Dermis blood vessel endothelial cell (primary cell): ENCODE data around the gene AGAP9. TPM values are rescaled to one million over a fixed set of nuclear protein-coding genes. Genes with fewer than 3 reads are reported as not detected.
"Not testable (repeated sequence)": the region's sequence is repeated elsewhere in the genome, so short reads cannot be mapped to it uniquely, and the experiment has no call there.

Source experiments
- DNase-seq: peaks from one replicate; pipeline ENCODE4 v3.0.0; 2010
- total RNA-seq: library from RNA; depleted of rRNA; stranded (reverse); fragments of >200 nt; gene quantifications from 2 replicates; pipeline ENCODE4 v1.2.3, GENCODE V29; 2014

AGAP9 gene
- total RNA-seq = 1.7 and 2.2 TPM in 2 replicates

DNA sequence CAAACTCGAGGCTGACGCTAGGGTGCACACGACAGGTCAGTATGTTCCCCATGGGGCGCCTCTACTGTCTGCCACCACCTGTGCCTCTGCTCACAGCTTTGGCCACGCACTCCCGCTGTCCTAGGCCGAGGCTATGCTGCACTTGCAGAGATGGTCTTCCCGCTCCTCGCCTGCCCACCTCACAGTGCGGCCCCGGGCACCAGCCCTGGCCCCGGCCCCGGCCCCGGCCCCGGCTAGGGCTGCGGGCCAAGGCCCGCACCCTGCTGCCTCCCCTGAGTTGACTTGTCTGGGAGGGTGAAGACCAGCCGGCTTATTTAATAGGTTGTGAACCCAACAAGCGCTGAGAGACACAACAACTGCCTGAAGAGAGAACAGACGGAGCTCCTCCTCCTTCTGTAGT lies at the start of gene AGAP9:
Gene AGAP9, minus strand, starts transcription at position 164 of the 400 bp plus-strand sequence. Its CDS starts 112 bp downstream, at position 52.
- DNase-seq = not testable (repeated sequence)

DNA sequence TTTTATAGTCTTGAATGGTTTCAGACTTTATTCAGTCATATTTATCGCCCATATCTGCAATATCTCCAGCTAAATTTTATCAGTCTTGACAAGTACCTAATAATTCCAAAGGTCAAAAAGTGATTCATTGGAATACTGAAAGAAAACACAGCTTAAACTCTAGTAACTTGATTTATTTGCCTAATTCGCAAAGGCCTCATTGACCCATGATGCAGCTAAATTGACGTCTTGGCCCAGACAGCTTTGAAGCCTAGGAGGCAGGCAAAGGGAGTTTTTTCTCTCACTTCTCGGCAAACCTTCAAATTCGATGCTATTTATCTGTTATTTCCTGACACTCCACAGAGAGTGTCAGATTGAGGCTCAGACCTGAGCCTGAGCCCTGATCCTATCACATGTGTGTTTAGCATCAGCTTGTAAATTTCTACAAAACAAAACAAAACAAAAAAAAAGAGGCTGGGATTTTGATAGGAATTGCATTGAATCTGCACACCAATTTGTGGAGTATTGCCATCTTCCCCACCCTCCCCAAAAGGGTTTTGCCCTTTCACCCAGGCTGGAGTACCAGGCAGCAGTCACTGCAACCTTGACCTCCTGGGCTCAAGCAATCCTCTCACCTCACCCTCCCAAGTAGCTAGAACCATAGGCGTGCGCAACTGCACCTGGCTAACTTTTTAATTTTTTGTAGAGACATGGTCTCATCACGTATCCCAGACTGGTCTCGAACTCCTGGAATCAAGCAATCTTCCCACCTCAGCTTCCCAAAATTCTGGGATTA lies 47.9 kb upstream of the AGAP9 start:
- not testable (repeated sequence) for DNase-seq

DNA sequence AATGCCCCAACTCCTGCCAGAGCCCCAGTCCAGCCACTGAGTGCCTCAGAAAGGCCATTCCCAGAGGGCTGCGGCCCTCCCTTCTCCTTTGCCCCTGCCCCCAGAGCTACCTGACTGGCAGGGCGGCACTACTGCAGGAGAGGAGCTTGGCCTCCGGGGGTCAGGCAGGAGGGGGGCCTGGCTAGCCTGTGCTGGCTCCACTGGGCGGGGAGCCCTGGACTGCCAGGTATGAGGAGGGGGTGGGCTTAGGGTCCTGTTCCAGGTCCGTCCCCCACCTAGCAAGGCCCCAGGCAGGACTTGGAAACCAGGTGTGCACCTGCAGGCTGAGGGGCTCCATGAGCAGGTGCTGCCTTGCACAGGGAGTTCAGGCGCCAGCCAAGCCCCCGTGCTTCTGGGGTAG lies 43.3 kb upstream of the AGAP9 start:
- not testable (repeated sequence) for DNase-seq

DNA sequence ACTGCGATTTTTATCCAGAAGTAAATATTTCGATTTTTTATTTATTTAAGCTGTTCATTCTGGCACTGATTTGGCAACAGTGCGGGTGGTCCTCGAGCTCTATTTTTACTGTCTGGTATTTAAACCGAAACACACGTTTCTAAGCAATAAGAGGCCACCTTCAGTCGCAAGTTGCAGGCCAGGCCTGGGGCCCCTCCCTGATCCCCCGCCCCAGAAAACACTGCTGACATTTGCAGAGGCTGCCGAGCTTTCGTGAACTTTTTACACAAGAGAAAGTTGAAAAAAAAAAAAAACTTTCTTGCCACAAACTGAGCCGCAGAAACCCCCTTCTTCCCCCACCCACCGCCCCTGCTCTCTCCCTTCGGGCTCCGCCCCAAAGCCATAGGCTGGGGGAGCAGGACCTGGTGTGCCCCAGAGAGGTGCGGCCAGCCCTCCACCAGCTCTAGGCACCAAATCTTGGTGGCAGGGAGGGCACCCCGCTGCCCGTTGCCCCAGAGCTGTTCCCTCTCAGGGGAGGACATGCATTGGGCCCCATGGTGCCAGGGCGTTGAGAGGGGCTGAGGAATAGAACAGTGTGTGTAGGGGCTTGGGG lies 42.8 kb upstream of the AGAP9 start:
- not testable (repeated sequence) for DNase-seq

DNA sequence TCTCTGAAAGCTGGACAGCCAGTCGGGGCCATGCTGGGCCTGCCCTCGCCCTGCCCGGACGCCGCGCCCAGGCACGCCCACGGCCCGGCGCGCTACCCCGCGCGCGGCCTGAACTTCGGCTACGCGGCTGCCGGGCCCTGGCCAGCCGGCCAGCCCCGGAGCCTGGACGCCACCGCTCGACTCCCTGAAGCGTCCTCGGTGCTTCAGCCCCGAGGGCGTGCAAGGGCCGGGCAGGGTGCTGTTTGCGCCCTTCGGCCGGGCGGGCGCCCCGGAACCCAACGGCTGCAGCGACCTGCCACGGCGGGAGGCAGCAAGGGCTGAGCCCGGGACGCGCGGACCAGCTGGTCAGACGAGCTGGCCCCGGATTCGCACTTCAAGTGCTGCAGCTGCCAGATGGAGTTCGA lies 42.1 kb upstream of the AGAP9 start:
- not testable (repeated sequence) for DNase-seq

DNA sequence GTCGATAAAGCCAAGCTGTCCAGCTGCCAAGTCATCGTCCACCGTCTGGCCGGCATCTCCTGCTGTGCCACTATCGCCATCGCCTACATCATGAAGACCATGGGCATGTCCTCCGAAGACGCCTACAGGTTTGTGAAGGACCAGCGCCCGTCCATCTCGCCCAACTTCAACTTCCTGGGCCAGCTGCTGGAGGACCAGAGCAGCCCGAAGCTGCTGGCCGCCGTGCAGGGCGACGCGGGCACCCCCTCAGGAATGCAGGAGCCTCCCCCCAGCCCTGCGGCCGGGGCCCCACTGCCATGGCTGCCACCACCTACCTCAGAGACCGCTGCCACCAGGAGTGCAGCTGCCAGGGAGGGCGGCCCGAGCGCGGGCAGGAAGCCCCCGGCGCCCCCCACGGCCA lies 41.5 kb upstream of the AGAP9 start:
- DNase-seq = not testable (repeated sequence)

DNA sequence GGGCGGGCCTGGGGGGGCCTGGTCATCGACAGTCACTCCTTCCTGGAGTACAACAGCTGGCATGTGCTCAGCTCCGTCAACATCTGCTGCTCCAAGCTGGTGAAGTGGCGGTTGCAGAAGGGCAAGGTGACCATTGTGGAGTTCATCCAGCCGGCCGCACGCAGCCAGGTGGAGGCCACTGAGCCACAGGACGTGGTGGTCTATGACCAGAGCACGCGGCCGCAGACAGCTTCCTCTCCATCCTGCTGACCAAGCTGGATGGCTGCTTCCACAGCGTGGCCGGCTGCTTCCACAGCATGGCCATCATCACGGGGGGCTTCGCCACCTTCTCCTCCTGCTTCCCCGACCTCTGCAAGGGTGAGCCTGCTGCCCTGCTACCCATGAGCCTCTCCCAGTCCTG lies 40.9 kb upstream of the AGAP9 start:
- not testable (repeated sequence) for DNase-seq

DNA sequence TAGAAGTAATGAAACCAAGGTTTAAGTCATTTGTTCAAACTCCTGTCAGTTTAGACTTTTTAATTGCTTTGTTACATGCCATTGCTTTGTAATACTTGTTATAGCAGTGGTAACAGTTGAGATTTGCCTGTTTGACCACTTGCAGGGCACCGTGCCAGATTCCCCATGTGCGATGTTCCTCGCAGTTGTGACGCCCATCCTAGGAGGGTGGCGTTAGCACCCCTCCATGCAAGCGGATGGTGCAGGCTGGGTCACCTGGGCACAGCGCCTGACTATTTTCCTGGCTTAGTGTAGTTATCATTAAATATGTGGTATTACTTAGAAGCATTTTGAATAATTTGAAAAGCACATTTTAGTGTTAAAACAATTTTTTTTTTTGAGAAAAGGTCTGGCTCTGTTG lies 37.0 kb upstream of the AGAP9 start:
- not testable (repeated sequence) for DNase-seq

DNA sequence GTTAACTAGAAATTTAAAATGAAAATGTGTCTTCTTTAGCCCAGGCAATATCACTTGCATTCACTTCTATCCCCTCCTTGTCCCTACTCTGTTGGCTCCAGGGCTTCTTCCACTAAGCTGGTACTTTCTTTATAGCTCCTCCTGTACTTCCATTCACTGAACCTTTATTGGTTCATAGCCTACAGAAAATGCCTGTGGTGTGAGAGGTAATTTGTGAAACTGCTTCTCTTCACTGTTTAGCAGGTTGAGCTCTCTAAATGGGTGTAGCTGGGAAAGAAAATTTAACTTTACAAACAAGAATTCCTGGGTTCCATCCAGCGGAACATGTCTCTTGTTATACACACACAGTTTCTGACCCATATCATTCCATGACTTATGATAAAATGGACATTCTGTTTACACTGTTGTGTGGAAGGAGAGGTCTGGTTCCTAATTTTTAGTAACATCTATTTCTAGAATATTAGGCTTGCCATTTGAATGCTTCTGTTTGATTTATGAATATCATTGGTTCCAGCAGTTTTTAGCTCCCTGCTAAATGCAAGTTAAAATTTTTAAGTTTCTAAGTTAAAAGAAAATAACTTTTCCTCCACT lies 36.4 kb upstream of the AGAP9 start:
- not testable (repeated sequence) for DNase-seq

DNA sequence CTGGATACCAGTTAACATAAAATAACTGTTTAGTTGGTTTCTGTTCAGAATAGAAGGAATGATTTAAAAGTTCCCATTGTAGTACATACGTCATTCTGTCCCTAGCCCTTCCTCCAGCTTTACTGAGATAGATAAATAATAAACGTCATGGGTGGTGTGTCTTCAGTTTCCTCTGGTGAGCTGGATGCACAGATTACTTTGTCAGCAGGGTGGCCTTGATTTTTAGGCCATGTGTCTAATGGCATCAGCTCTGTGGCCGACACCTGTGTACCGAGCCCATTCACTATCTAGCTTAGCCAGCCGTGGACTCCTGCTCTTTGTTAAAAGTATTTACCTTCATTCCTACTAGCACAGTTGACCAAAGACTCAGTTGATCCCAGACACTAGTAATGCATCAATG lies 34.7 kb upstream of the AGAP9 start:
- DNase-seq = peak; percentile 3

DNA sequence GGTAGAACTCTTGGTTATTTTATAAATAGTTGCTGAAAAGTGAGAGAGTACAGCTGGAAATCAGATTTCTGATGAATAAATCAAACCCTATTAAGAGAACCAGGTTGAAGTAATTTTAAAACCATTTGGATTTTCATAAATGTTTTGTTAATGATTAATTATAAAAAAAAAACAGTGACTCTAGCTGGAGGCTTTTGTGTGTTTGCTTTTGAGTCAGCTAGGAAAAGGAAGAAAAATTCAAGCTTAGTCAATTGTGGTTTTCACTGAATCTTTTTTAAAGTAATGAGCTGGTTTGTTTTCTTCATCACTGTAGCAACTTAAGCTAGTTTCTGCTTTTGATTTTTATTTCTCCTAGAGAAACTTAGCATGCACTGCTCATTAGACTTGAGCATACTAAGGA lies 34.2 kb upstream of the AGAP9 start:
- not testable (repeated sequence) for DNase-seq

DNA sequence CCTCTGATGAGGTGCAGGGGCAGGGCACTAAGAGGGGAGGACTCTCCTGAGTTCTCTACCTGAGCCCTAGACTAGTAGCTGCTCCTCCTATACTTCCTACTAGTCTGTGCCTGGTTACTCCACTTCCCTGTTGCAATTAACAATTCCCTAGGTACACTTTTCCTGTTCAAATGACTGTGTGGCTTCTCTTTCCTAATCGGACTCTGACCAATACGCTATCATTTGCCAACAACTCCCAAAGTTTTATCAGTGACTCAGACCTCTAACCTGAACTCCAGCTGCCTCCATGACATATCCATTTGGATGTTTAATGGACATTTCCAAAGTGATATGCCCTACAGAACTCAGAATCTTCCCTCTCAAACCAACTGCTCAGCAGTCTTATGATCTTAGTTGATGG lies 31.9 kb upstream of the AGAP9 start:
- DNase-seq = not testable (repeated sequence)

DNA sequence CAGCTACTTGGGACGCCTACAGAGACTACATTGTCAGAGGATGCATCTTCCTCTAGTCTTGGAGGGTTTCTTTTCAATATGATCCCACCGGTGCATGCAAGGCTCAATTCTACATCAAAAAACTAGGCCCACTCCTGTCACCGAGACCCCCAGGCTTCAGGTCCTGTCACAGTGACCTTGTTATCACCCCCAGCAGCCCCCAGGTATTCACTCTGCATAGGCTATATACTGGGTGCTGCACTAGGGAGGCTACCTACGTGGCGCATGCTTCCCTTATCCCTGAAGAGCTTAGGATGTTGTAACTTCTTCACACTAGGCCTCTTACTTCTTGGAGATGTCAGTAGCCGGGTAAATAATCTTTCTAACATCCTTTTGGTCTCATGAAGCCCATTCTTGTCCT lies 31.1 kb upstream of the AGAP9 start:
- not testable (repeated sequence) for DNase-seq

DNA sequence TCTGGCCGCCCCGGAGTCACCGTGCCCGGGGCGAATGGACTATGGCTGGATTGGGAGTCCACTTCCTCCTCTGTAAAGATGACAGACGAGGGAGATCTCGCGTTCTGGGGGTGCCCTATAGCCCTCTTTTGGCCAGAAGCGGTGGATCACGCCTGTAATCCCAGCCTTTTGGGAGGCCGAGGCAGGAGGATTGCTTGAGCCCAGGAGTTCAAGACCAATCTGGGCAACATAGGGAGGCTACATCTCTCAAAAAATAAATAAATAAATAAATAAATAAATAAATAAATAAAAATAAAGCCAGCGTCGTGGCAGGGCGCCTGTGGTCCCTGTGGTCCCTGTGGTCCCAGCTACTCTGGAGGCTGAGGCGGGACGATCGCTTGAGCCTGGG lies 30.4 kb upstream of the AGAP9 start:
- DNase-seq = peak; percentile 10

DNA sequence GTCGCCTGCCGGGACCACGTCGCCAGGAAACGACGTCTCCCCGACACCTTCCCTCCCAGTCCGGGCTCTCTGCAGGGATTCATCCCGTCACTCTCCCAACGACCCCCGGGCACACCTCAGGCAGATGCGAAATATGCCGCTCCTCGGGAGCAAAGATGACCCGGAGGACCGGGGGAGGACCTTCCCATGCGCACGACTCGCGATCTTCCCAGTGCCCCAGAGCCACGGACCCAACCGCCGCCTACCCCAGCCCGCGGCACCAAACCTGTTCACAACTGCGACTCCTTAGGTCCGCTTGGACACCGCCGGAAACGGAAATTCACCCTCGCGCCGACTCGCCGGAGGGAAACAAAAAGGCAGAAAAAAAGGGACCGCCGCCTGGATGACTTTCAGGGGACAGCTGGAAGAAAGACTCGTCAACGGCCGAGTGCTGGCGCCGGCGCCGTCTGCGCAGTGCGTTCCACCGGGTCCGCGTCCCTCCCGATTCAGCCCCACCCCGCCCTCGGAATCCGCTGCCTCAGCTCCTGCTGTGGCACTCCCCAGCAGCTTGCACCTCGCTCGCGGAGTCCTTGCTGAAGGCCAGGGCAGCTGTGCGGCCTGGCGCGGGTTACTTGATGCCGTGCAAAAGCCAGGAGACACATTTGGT lies 29.9 kb upstream of the AGAP9 start:
- peak; percentile 75 for DNase-seq

DNA sequence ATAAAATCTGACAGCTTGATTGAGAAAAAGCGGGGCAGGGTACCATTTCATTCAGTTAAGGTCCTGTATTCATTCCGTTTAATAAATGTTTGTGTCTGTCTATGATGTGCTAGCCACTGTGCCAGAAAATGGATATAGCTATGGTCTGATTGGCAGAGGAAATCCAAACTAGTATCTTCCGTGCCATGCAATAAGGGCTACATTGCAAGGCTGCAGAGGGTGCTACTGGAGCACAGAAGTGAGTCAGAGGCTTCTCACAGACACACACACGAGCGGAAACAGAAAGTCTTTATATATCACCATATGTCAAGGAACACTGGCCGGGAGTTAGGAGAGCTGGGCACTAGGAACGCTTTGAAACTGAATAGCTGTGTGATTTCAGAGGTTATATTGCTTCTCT lies 29.3 kb upstream of the AGAP9 start:
- DNase-seq = peak; percentile 66

DNA sequence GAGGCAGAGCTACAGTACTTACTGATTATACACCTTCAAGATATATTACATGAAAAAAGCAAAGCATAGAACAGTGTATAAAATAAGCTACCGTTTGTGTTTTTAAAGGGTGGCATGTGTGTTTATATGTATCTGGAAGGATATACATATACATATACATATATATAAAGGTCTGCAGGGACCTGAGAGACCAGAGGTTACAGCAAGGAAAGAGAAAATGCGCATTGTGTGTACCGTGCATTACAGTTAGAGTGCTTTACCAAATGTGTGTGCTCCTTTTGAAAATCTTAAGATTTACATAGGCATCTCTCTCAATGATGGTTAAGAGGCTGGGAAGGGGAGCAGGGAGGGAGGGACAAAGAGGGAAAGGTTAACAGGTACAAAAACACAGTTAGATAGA lies 23.8 kb upstream of the AGAP9 start:
- DNase-seq = not testable (repeated sequence)

DNA sequence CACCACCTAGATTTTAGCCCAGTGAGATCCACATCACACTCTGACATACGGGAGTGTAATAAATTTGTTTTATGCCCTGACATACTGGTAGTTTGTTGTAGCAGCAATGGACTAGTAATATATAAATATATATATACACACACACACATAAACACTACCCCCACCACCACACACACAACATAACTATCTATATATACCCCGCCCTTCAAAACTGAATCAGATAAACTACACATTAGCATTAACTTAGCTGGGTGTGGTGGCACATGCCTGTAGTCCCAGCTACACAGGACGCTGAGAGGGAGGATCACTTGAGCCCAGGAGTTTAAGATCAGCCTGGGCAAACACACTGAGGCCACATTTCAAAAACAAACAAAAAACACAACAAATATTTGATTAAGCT lies 13.0 kb upstream of the AGAP9 start:
- DNase-seq = not testable (repeated sequence)

DNA sequence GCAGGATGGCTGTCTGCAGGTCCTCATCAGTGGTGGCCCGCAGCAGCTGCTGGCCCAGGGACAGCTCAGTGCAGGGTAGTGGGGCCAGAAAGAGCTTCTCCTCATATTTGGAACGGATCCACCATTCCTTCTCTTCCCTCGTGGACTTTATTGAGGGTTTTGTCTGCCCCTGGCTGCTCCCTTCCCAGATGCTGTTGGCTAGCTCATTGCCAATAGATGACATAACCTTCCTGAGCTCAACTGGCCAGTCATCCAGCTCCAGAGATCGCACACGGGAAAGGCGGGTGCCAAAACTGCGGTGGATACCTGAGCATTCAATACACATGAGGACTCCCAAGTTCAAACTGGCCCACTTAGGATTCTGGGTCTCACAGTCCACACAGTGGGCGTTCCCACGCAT lies 21.1 kb downstream of the AGAP9 start:
- not testable (repeated sequence) for DNase-seq

DNA sequence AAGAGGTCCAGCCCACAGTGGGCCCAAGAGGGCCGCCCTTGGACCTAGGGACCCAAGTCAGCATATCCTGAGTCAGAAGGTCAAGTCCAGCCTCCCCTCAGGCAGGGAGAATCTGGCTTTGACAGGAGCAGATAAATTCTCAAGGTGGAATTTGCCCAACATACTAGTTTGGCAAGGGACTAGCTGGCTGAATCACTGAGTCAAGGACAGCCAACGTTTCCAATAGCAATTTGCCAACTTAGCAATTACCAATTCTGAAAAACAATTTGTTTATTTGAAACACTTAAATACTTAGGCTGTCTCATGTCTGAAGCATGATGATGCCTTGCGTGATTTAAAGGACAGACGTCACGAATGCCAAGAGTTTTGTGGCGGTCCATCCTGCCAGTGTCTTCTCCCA lies 29.2 kb downstream of the AGAP9 start:
- not testable (repeated sequence) for DNase-seq

DNA sequence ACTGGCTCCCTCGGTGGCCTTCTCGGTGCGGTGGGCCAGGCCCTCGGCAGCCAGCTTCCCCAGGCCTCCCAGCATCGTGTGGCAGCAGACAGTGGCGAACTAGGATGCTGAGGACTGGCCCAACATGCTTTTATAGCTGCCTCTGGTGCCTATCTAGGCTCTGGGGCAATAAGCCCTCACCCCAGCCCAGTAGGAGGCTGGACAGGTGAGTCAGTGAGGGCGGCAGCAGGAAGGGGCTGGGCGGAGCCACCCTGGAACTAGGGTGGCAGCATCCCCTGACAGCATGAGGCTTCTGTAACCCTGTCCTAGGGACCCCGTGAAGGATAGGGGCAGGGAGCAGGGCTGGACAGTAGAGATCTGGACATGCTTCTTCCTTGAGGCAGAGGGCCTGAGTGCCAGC lies 31.8 kb downstream of the AGAP9 start, which contains the start of gene FAM25G:
Gene FAM25G, minus strand, starts transcription at position 101 of the 400 bp plus-strand sequence. Its CDS starts 26 bp downstream, at position 75.
- not testable (repeated sequence) for DNase-seq

DNA sequence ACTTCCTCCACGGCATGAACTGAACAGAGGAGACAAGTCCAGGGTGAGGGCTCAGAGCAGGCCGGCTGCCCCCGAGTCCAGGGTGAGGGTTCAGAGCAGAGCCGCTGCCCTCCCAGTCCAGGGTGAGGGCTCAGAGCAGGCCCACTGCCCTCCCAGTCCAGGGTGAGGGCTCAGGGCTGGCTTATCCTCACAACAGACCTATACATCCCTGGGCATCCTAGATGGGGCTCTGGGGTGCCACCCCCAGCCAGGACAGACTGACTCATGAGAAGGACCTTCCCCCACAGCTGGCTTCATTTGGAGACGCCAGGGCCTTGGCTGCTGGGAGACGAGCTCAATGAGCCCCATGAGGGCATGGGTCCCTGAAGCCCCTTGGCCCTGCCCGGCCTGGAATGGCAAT lies 33.8 kb downstream of the AGAP9 start:
- DNase-seq = not testable (repeated sequence)

DNA sequence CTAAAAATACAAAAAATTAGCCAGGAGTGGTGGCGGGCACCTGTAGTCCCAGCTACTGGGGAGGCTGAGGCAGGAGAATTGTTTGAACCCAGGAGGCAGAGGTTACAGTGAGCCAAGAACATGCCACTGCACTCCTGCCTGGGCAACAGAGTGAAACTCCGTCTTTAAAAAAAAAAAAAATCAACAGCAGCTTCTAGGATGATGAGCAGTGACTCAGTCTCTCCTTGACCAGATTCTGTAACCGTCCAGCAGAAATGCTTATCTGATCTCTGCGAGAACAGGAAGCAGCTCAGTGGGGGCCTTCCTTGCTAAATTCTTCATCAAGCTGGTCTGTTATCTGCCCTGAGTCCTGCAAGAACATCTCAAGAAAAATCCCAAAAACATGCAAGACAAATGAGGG lies 37.5 kb downstream of the AGAP9 start:
- peak; percentile 2 for DNase-seq
